ENCODE data around the gene SCEL. TPM values are rescaled to one million over a fixed set of nuclear protein-coding genes. Genes with fewer than 3 reads are reported as not detected.

The SCEL gene
- total and polyA plus RNA-seq, 2 of the 4 experiments (the other 2 are of a cell fraction), result not detected

DNA sequence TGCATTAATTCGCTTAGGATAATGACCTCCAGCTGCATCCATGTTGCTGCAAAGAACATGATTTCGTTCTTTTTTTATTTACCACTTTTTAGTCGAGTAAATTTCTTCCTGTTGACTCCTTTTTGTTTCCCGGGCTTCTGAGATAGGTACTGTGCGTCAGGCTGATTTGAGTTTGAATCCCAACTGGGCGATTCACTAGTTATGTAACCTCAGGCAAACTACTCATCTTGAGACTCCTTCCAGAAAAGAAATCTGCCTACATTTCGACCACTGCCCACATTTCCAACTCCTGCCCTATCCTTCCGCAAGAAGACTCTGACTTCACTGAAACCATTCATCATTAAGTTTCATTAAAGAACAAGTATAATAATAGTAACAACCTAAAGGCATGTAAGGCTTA lies 8.2 kb downstream of the SCEL start:
- Histone ChIP-seq H2BK5ac (ENCODE audit: low read depth, low read length, poor library complexity, severe bottlenecking) (no peak overlapping the region), H3K36me3 (ENCODE audit: control insufficient read depth, insufficient read depth, low read length) (no peaks in the 10 kb centered on the region), H4K91ac (ENCODE audit: insufficient read depth, low read depth, low read length) (no peak overlapping the region), H2BK20ac (ENCODE audit: low read depth, low read length) (no peak overlapping the region), H3K18ac (ENCODE audit: low read depth, low read length) (no peak overlapping the region), H3K4me2 (ENCODE audit: low read depth, low read length) (no peak overlapping the region), H3K27me3 (ENCODE audit: control insufficient read depth, insufficient read depth, low read length) (no peaks in the 10 kb centered on the region), H3K56ac (ENCODE audit: extremely low read depth, insufficient read depth, low read length) (no peak overlapping the region), H3K4ac (ENCODE audit: low read depth, low read length) (no peak overlapping the region), H2BK120ac (ENCODE audit: low read depth, low read length) (no peak overlapping the region), H3K4me3 (ENCODE audit: insufficient read depth, low read depth, low read length) (no peak overlapping the region), H2AK5ac (ENCODE audit: low read depth, low read length) (no peak overlapping the region), H3K79me1 (ENCODE audit: low read depth in 1 of 2, low read length in 2 of 2) (no peaks in the 10 kb centered on the region), H3K9me1 (ENCODE audit: insufficient read depth, low read length) (no peaks in the 10 kb centered on the region), H2AK9ac (replicated peaks; ENCODE audit: low read depth, low read length, poor library complexity) (no peak overlapping the region), H3K27ac (ENCODE audit: insufficient read depth, low read length) (no peak overlapping the region), H4K20me1 (ENCODE audit: insufficient read depth, low read length) (no peaks in the 10 kb centered on the region), H4K8ac (ENCODE audit: low read depth in 2 of 2, low read length in 2 of 2) (no peak overlapping the region), H4K5ac (ENCODE audit: low read depth, low read length) (no peak overlapping the region), H2AFZ (replicated peaks; ENCODE audit: low read length, poor library complexity) (no peak overlapping the region), H3K23ac (ENCODE audit: low read depth, low read length) (no peak overlapping the region), H2BK15ac (ENCODE audit: low read depth, low read length) (no peak overlapping the region), H3K4me1 (ENCODE audit: control insufficient read depth, insufficient read depth, low read length) (no peaks in the 10 kb centered on the region), H3K14ac (replicated peaks; ENCODE audit: low read depth, low read length) (no peak overlapping the region), H3K9me3 (ENCODE audit: control insufficient read depth, insufficient read depth, low read length) (no peaks in the 10 kb centered on the region), H3K9ac (ENCODE audit: low read depth, low read length) (no peak overlapping the region)
- 80% methylated on average over 2 of the region's 8 CpGs; no CpG with 5 or more reads in 1 of the 2 experiments for WGBS, 2 experiments (ENCODE audit: extremely low coverage in 2 of 2, insufficient read length in 1 of 2)
- ChIA-PET CTCF (no interaction called here), POLR2A (ENCODE audit: unreplicated experiment) (no interaction called here)
- dilution Hi-C loops (cut with HindIII; ENCODE audit: low sequenced_read_pairs, unreplicated experiment) (no loop called here), intact Hi-C loops (cut with micrococcal nuclease) (no loop called here), in situ Hi-C loops (cut with MboI; ENCODE audit: low sequenced_read_pairs) (no loop called here)
- BruUV-seq (replicated peaks), result no TSS peak
- ATAC-seq (ENCODE audit: low read depth), result no peak
- TF ChIP-seq, protein P1, sequence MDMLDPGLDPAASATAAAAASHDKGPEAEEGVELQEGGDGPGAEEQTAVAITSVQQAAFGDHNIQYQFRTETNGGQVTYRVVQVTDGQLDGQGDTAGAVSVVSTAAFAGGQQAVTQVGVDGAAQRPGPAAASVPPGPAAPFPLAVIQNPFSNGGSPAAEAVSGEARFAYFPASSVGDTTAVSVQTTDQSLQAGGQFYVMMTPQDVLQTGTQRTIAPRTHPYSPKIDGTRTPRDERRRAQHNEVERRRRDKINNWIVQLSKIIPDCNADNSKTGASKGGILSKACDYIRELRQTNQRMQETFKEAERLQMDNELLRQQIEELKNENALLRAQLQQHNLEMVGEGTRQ (IDR thresholded peaks at IDR 0.05; ENCODE audit: low read depth, low read length), result no peak
- TF ChIP-seq NFE2L2 (IDR thresholded peaks at IDR 0.05; ENCODE audit: low read depth, low read length) (no peak), FOS (IDR thresholded peaks at IDR 0.05; ENCODE audit: low read depth, low read length) (no peak), RFX5 (IDR thresholded peaks at IDR 0.05; ENCODE audit: low read depth, low read length) (no peak), RAD21 (IDR thresholded peaks at IDR 0.05; ENCODE audit: low read length) (no peak), CHD1 (IDR thresholded peaks at IDR 0.05; ENCODE audit: low read depth, low read length) (no peak), MAFK (IDR thresholded peaks at IDR 0.05; ENCODE audit: low read depth, low read length) (no peak), MAZ (IDR thresholded peaks at IDR 0.05; ENCODE audit: borderline replicate concordance, low read depth, low read length) (no peak), BHLHE40 (IDR thresholded peaks at IDR 0.05; ENCODE audit: low read depth, low read length) (no peak), RCOR1 (IDR thresholded peaks at IDR 0.05; ENCODE audit: insufficient replicate concordance, low read length) (no peak), CEBPB (IDR thresholded peaks at IDR 0.05; ENCODE audit: low read depth, low read length) (no peak), MXI1 (IDR thresholded peaks at IDR 0.05; ENCODE audit: borderline replicate concordance, low read depth, low read length) (no peak), SMC3 (IDR thresholded peaks at IDR 0.05; ENCODE audit: low read depth, low read length) (no peak)
- TF ChIP-seq, protein P2, sequence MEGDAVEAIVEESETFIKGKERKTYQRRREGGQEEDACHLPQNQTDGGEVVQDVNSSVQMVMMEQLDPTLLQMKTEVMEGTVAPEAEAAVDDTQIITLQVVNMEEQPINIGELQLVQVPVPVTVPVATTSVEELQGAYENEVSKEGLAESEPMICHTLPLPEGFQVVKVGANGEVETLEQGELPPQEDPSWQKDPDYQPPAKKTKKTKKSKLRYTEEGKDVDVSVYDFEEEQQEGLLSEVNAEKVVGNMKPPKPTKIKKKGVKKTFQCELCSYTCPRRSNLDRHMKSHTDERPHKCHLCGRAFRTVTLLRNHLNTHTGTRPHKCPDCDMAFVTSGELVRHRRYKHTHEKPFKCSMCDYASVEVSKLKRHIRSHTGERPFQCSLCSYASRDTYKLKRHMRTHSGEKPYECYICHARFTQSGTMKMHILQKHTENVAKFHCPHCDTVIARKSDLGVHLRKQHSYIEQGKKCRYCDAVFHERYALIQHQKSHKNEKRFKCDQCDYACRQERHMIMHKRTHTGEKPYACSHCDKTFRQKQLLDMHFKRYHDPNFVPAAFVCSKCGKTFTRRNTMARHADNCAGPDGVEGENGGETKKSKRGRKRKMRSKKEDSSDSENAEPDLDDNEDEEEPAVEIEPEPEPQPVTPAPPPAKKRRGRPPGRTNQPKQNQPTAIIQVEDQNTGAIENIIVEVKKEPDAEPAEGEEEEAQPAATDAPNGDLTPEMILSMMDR (conservative IDR thresholded peaks at IDR 0.05; ENCODE audit: low read depth, low read length), result no peak
- TF ChIP-seq, protein P3, sequence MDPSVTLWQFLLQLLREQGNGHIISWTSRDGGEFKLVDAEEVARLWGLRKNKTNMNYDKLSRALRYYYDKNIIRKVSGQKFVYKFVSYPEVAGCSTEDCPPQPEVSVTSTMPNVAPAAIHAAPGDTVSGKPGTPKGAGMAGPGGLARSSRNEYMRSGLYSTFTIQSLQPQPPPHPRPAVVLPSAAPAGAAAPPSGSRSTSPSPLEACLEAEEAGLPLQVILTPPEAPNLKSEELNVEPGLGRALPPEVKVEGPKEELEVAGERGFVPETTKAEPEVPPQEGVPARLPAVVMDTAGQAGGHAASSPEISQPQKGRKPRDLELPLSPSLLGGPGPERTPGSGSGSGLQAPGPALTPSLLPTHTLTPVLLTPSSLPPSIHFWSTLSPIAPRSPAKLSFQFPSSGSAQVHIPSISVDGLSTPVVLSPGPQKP (IDR thresholded peaks at IDR 0.05; ENCODE audit: borderline replicate concordance, low read depth, low read length), result no peak
- no peak for DNase-seq

All from IMR-90 (cell line).